Choroid plexus epithelial cell (primary cell): ENCODE measurements around the gene SNRPD2.
A peak's percentile ranks its signal among the peaks of the same experiment; 100 is the strongest.
"Not testable (repeated sequence)": the region's sequence is repeated elsewhere in the genome, so short reads cannot be mapped to it uniquely, and the experiment has no call there.

Source experiments
- DNase-seq: peaks from one replicate; pipeline ENCODE4 v3.0.0-alpha.2; 2010; ENCODE audit warnings: low read depth
- H3K4me3 ChIP-seq: 2 replicates; pipeline ENCODE4 v1.5.1; 2011; ENCODE audit warnings: low read depth, mild to moderate bottlenecking, control low read depth, low read length, moderate library complexity
- CTCF ChIP-seq: conservative IDR thresholded peaks from 2 replicates; pipeline ENCODE4 v1.5.1; 2011; ENCODE audit warnings: low read depth, mild to moderate bottlenecking, control low read depth, inconsistent platforms, low read length, moderate library complexity

The SNRPD2 gene

GRCh38 chr19:45691516-45692186 lies at the start of gene SNRPD2:
Gene SNRPD2, minus strand, starts transcription at chr19:45691953. Its CDS starts 65 bp downstream, at chr19:45691888.
- TF ChIP-seq CTCF = no peak
- peak within 1 kb of the TSS; percentile 78 for H3K4me3 ChIP-seq
- DNase-seq = peak; percentile 97

- no peak for DNase-seq
- no peak overlapping the region for H3K4me3 ChIP-seq
- TF ChIP-seq CTCF = no peak
Measured at GRCh38 chr19:45739498-45740439, 48.0 kb upstream of the SNRPD2 start.

- no peak within 1 kb of the TSS for H3K4me3 ChIP-seq
- TF ChIP-seq CTCF = no peak
- DNase-seq = no peak
Measured at GRCh38 chr19:45733160-45733810, 41.5 kb upstream of the SNRPD2 start, which contains the start of gene MEIOSIN. Gene MEIOSIN, plus strand, starts transcription at chr19:45733439. Its CDS starts 1,938 bp downstream, at chr19:45735377.

GRCh38 chr19:45730368-45731288 lies 38.9 kb upstream of the SNRPD2 start, which contains the start of gene FBXO46:
Gene FBXO46, minus strand, starts transcription at chr19:45730896. Its CDS starts 17,401 bp downstream, at chr19:45713495.
- peak within 1 kb of the TSS; percentile 92 for H3K4me3 ChIP-seq
- DNase-seq = peak; percentile 99
- peak; percentile 43 for TF ChIP-seq CTCF

GRCh38 chr19:45729800-45730290 lies 38.1 kb upstream of the SNRPD2 start:
- peak; percentile 16 for DNase-seq
- H3K4me3 ChIP-seq = peak overlapping the region; percentile 92
- TF ChIP-seq CTCF = no peak

GRCh38 chr19:45728683-45729082 lies 36.9 kb upstream of the SNRPD2 start:
- not testable (repeated sequence) for H3K4me3 ChIP-seq, DNase-seq

GRCh38 chr19:45720065-45720464 lies 28.3 kb upstream of the SNRPD2 start:
- not testable (repeated sequence) for DNase-seq, H3K4me3 ChIP-seq
